ENCODE data around the gene AGBL1. TPM values are rescaled to one million over a fixed set of nuclear protein-coding genes. Genes with fewer than 3 reads are reported as not detected.

AGBL1 gene
- total RNA-seq, 3 donors from 2014 or later (not counting 1 experiment from before 2014, with no cell fraction given), result not detected

GRCh38 chr15:86764021-86764420 lies 684.4 kb downstream of the AGBL1 start:
- Histone ChIP-seq H3K9me3 (ENCODE audit: control insufficient read depth, insufficient read depth, low read length) (no peaks in the 10 kb centered on the region), H3K27me3 (ENCODE audit: control insufficient read depth, insufficient read depth, low read length) (no peaks in the 10 kb centered on the region), H3K4me1 (ENCODE audit: control insufficient read depth, insufficient read depth, low read length) (no peaks in the 10 kb centered on the region), H3K4me3 (ENCODE audit: low read length) (no peak overlapping the region), H3K36me3 (ENCODE audit: control insufficient read depth, insufficient read depth, low read length) (no peaks in the 10 kb centered on the region), H3K27ac (ENCODE audit: low read length) (no peak overlapping the region)
- no peak overlapping the region for H3K27ac Mint-ChIP-seq
- WGBS (ENCODE audit: insufficient coverage), result 90% methylated on average over 2 of the region's 3 CpGs
- TF ChIP-seq CTCF (IDR thresholded peaks at IDR 0.05), result no peak
- intact Hi-C loops (cut with micrococcal nuclease), result no loop called here
- no peaks in the 10 kb centered on the region for H3K9me3 Mint-ChIP-seq
- no peaks in the 10 kb centered on the region for H3K4me1 Mint-ChIP-seq
- ATAC-seq, result no peak
- no peaks in the 10 kb centered on the region for H3K36me3 Mint-ChIP-seq
- no peak overlapping the region for H3K4me3 Mint-ChIP-seq
- DNase-seq, result no peak
- peaks cover 0 to 12% of the 10 kb centered on the region in 2 donors for H3K27me3 Mint-ChIP-seq (ENCODE audit: low read depth in 2 of 2)

GRCh38 chr15:86765281-86765680 lies 685.6 kb downstream of the AGBL1 start:
- Mint-ChIP-seq H3K4me3 (no peak overlapping the region), H3K27ac (no peak overlapping the region), H3K4me1 (no peaks in the 10 kb centered on the region), H3K36me3 (no peaks in the 10 kb centered on the region), H3K9me3 (no peaks in the 10 kb centered on the region), H3K27me3 (ENCODE audit: low read depth in 2 of 2) (peaks cover 0 to 12% of the 10 kb centered on the region in 2 donors)
- DNase-seq (no peak), ATAC-seq (no peak)
- no peak for TF ChIP-seq CTCF (IDR thresholded peaks at IDR 0.05)
- intact Hi-C loops (cut with micrococcal nuclease), result no loop called here
- Histone ChIP-seq H3K4me1 (ENCODE audit: control insufficient read depth, insufficient read depth, low read length) (no peaks in the 10 kb centered on the region), H3K27ac (ENCODE audit: low read length) (no peak overlapping the region), H3K36me3 (ENCODE audit: control insufficient read depth, insufficient read depth, low read length) (no peaks in the 10 kb centered on the region), H3K9me3 (ENCODE audit: control insufficient read depth, insufficient read depth, low read length) (no peaks in the 10 kb centered on the region), H3K27me3 (ENCODE audit: control insufficient read depth, insufficient read depth, low read length) (no peaks in the 10 kb centered on the region), H3K4me3 (ENCODE audit: low read length) (no peak overlapping the region)
- 80% methylated on average over 5 of the region's 5 CpGs for WGBS (ENCODE audit: insufficient coverage)

GRCh38 chr15:86772369-86773059 lies 692.8 kb downstream of the AGBL1 start:
- H3K27me3 Mint-ChIP-seq (ENCODE audit: low read depth in 2 of 2), result peaks cover 0 to 3% of the 10 kb centered on the region in 2 donors
- H3K27ac Mint-ChIP-seq, result no peak overlapping the region
- no peak overlapping the region for H3K27ac ChIP-seq (ENCODE audit: low read length)
- H3K36me3 Mint-ChIP-seq, result no peaks in the 10 kb centered on the region
- no peaks in the 10 kb centered on the region for H3K4me1 ChIP-seq (ENCODE audit: control insufficient read depth, insufficient read depth, low read length)
- no peak for ATAC-seq
- no peak overlapping the region for H3K4me3 Mint-ChIP-seq
- no peaks in the 10 kb centered on the region for H3K27me3 ChIP-seq (ENCODE audit: control insufficient read depth, insufficient read depth, low read length)
- H3K9me3 Mint-ChIP-seq, result no peaks in the 10 kb centered on the region
- H3K36me3 ChIP-seq (ENCODE audit: control insufficient read depth, insufficient read depth, low read length), result no peaks in the 10 kb centered on the region
- H3K4me1 Mint-ChIP-seq, result no peaks in the 10 kb centered on the region
- DNase-seq, result no peak
- no peaks in the 10 kb centered on the region for H3K9me3 ChIP-seq (ENCODE audit: control insufficient read depth, insufficient read depth, low read length)
- no peak for TF ChIP-seq CTCF (IDR thresholded peaks at IDR 0.05)
- intact Hi-C loops (cut with micrococcal nuclease), result no loop called here
- H3K4me3 ChIP-seq (ENCODE audit: low read length), result no peak overlapping the region
- WGBS (ENCODE audit: insufficient coverage), result 65% methylated on average over 3 of the region's 3 CpGs

GRCh38 chr15:86773736-86774135 lies 694.1 kb downstream of the AGBL1 start:
- Mint-ChIP-seq H3K36me3 (no peaks in the 10 kb centered on the region), H3K27ac (no peak overlapping the region), H3K9me3 (peaks cover 0 to 2% of the 10 kb centered on the region in 2 donors), H3K4me1 (no peaks in the 10 kb centered on the region), H3K4me3 (no peak overlapping the region), H3K27me3 (ENCODE audit: low read depth in 2 of 2) (peaks cover 0 to 3% of the 10 kb centered on the region in 2 donors)
- 88% methylated on average over 1 of the region's 1 CpG for WGBS (ENCODE audit: insufficient coverage)
- H3K36me3 ChIP-seq (ENCODE audit: control insufficient read depth, insufficient read depth, low read length), result no peaks in the 10 kb centered on the region
- no peaks in the 10 kb centered on the region for H3K4me1 ChIP-seq (ENCODE audit: control insufficient read depth, insufficient read depth, low read length)
- H3K27ac ChIP-seq (ENCODE audit: low read length), result no peak overlapping the region
- ATAC-seq, result no peak
- DNase-seq, result no peak
- intact Hi-C loops (cut with micrococcal nuclease), result no loop called here
- H3K4me3 ChIP-seq (ENCODE audit: low read length), result no peak overlapping the region
- TF ChIP-seq CTCF (IDR thresholded peaks at IDR 0.05), result no peak
- no peaks in the 10 kb centered on the region for H3K27me3 ChIP-seq (ENCODE audit: control insufficient read depth, insufficient read depth, low read length)
- H3K9me3 ChIP-seq (ENCODE audit: control insufficient read depth, insufficient read depth, low read length), result no peaks in the 10 kb centered on the region
